HG03045 (cell line): ENCODE results near the gene EOMES.
"Not testable (repeated sequence)": the region's sequence is repeated elsewhere in the genome, so short reads cannot be mapped to it uniquely, and the experiment has no call there.

Experiments used
- ATAC-seq: cut with Tn5 transposase; IDR thresholded peaks from one replicate; pipeline ENCODE4 v1.9.1; 2021; ENCODE audit warnings: mild to moderate bottlenecking, moderate library complexity; ENCODE audit not compliant: unreplicated experiment

The EOMES gene

GRCh38 chr3:27721717-27722564 lies at the start of gene EOMES:
TSS of gene EOMES (minus strand) at chr3:27722323. CDS start at chr3:27722294, 29 bp downstream.
- peak; percentile 46 for ATAC-seq

GRCh38 chr3:27770384-27770783 lies 48.3 kb upstream of the EOMES start:
- not testable (repeated sequence) for ATAC-seq

- ATAC-seq = no peak
Measured at GRCh38 chr3:27767000-27767399, 44.9 kb upstream of the EOMES start.

GRCh38 chr3:27758083-27758482 lies 36.0 kb upstream of the EOMES start:
- no peak for ATAC-seq

GRCh38 chr3:27756877-27757276 lies 34.8 kb upstream of the EOMES start:
- no peak for ATAC-seq

- no peak for ATAC-seq
Measured at GRCh38 chr3:27752926-27753325, 30.8 kb upstream of the EOMES start.

GRCh38 chr3:27749643-27750042 lies 27.5 kb upstream of the EOMES start:
- no peak for ATAC-seq

- no peak for ATAC-seq
Measured at GRCh38 chr3:27746838-27747237, 24.7 kb upstream of the EOMES start.

GRCh38 chr3:27740854-27741253 lies 18.7 kb upstream of the EOMES start:
- no peak for ATAC-seq

- no peak for ATAC-seq
Measured at GRCh38 chr3:27737091-27737490, 15.0 kb upstream of the EOMES start.

- no peak for ATAC-seq
Measured at GRCh38 chr3:27730774-27731659, 8.9 kb upstream of the EOMES start.

- no peak for ATAC-seq
Measured at GRCh38 chr3:27729748-27730611, 7.9 kb upstream of the EOMES start.

GRCh38 chr3:27729325-27729724 lies 7.2 kb upstream of the EOMES start:
- no peak for ATAC-seq

GRCh38 chr3:27728195-27729087 lies 6.3 kb upstream of the EOMES start:
- no peak for ATAC-seq

- ATAC-seq = no peak
Measured at GRCh38 chr3:27726240-27726639, 4.1 kb upstream of the EOMES start.

GRCh38 chr3:27724459-27725197 lies 2.5 kb upstream of the EOMES start:
- ATAC-seq = no peak

- no peak for ATAC-seq
Measured at GRCh38 chr3:27723815-27724458, 1.8 kb upstream of the EOMES start.

GRCh38 chr3:27723456-27723814 lies 1.3 kb upstream of the EOMES start:
- no peak for ATAC-seq

- no peak for ATAC-seq
Measured at GRCh38 chr3:27723001-27723445, 900 bp upstream of the EOMES start.
